SK-N-SH (cell line): Measurements from ENCODE around the gene CXCL16.

Source experiments
- CHD2 ChIP-seq: fragments of 150-350 bp; IDR thresholded peaks from 2 replicates; pipeline ENCODE4 v1.6.1; 2018; ENCODE audit warnings: low read length; ENCODE audit not compliant: partially characterized antibody
- TAF1 ChIP-seq: IDR thresholded peaks from 2 replicates; pipeline ENCODE4 v1.6.1; 2012; ENCODE audit warnings: low read depth, mild to moderate bottlenecking, low read length, moderate library complexity, borderline replicate concordance
- TF ChIP-seq, protein P1 (sequence below): fragments of 200-600 bp; sonication (generic); IDR thresholded peaks from 2 replicates; pipeline ENCODE4 v1.6.1; 2017; ENCODE audit warnings: antibody characterized with exemption, mild to moderate bottlenecking, moderate library complexity

DNA sequence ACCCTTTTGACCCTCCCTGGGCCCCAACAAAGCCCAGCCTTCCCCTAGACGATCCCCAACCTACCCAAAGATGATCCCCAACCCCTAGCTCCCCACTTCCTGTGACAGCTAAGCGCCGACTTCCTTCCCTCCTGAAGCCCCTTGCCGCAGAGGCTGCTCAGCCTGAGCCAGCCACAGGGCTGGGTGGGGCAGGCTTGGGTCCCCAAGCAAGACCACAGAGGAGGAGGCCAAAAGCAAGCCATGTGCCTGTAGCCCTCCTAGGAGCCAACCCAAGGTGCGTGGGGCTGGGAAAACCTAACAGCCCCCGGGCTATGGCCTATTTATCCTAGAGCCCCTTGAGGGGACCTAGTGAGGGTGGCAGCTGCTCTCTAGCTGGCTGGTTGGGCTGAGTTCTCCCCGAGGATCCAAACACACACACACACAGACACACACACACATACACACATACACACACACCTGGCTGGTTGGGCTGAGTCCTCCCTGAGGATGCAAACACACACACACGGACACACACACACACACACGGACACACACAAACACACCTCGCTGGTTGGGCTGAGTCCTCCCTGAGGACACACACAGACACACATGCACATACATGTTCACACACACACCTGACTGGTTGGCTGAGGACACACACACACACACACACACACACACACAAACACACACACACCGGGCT, 24.5 kb downstream of the CXCL16 start:
- TF ChIP-seq TAF1 (no peak), CHD2 (no peak)
- TF ChIP-seq, protein P1, sequence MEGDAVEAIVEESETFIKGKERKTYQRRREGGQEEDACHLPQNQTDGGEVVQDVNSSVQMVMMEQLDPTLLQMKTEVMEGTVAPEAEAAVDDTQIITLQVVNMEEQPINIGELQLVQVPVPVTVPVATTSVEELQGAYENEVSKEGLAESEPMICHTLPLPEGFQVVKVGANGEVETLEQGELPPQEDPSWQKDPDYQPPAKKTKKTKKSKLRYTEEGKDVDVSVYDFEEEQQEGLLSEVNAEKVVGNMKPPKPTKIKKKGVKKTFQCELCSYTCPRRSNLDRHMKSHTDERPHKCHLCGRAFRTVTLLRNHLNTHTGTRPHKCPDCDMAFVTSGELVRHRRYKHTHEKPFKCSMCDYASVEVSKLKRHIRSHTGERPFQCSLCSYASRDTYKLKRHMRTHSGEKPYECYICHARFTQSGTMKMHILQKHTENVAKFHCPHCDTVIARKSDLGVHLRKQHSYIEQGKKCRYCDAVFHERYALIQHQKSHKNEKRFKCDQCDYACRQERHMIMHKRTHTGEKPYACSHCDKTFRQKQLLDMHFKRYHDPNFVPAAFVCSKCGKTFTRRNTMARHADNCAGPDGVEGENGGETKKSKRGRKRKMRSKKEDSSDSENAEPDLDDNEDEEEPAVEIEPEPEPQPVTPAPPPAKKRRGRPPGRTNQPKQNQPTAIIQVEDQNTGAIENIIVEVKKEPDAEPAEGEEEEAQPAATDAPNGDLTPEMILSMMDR: no peak
